Left ventricle myocardium inferior (tissue), 1 donor: ENCODE results near the gene CLEC4M. TPM values are rescaled to one million over a fixed set of nuclear protein-coding genes. Genes with fewer than 3 reads are reported as not detected.

Source experiments
- DNase-seq: peaks from one replicate; pipeline ENCODE4 v3.0.0-alpha.2; 2020
- H3K27ac ChIP-seq: fragments of 200-600 bp; replicated peaks from 2 replicates; pipeline ENCODE4 v1.8.0; 2021
- H3K27me3 ChIP-seq: fragments of 200-600 bp; 2 replicates; pipeline ENCODE4 v1.8.0; 2021; ENCODE audit warnings: low read depth
- H3K36me3 ChIP-seq: fragments of 200-600 bp; 2 replicates; pipeline ENCODE4 v1.8.0; 2021
- H3K4me1 ChIP-seq: fragments of 200-600 bp; 2 replicates; pipeline ENCODE4 v1.8.0; 2021
- H3K4me3 ChIP-seq: fragments of 200-600 bp; 2 replicates; pipeline ENCODE4 v1.8.0; 2021; ENCODE audit warnings: mild to moderate bottlenecking, moderate library complexity
- H3K9me3 ChIP-seq: fragments of 200-600 bp; replicated peaks from 2 replicates; pipeline ENCODE4 v1.8.0; 2021
- CTCF ChIP-seq: fragments of 200-600 bp; IDR thresholded peaks from 2 replicates; pipeline ENCODE4 v1.8.0; 2021; ENCODE audit warnings: antibody characterized with exemption, mild to moderate bottlenecking, borderline replicate concordance
- intact Hi-C: fragments of 100-400 bp; cut with micrococcal nuclease; formaldehyde crosslinking; loops from one replicate; pipeline ENCODE4 v1.11.0; 2022
- total RNA-seq: library from RNA; stranded (reverse); fragmentation: NEBNext Ultra II Directional; extraction: Animal tissue kit (Norgen Biotek cat#: 25700); gene quantifications from one replicate; pipeline ENCODE4 v1.2.1, GENCODE V29; 2021
- donor health status: DM: no; HTN: yes; CAD: no; lungs with severe emphysema.

The CLEC4M gene
- total RNA-seq, 1 donor from 2014 or later, result not detected

- H3K27me3 ChIP-seq, result peaks cover 94% of the 10 kb centered on the region
- no peaks in the 10 kb centered on the region for H3K4me1 ChIP-seq
- no peak overlapping the region for H3K27ac ChIP-seq
- no peak for DNase-seq
- no peak overlapping the region for H3K4me3 ChIP-seq
- H3K9me3 ChIP-seq, result no peaks in the 10 kb centered on the region
- H3K36me3 ChIP-seq, result no peaks in the 10 kb centered on the region
- intact Hi-C loops, result no loop called here
- TF ChIP-seq CTCF, result no peak
Observed at GRCh38 chr19:7766535-7766934, 3.5 kb downstream of the CLEC4M start.

- peaks cover 88% of the 10 kb centered on the region for H3K27me3 ChIP-seq
- no peaks in the 10 kb centered on the region for H3K4me1 ChIP-seq
- no peak overlapping the region for H3K4me3 ChIP-seq
- TF ChIP-seq CTCF, result no peak
- DNase-seq, result no peak
- intact Hi-C loops, result no loop called here
- no peak overlapping the region for H3K27ac ChIP-seq
- H3K36me3 ChIP-seq, result no peaks in the 10 kb centered on the region
- H3K9me3 ChIP-seq, result no peaks in the 10 kb centered on the region
Observed at GRCh38 chr19:7767487-7767886, 4.4 kb downstream of the CLEC4M start.

- no peak for TF ChIP-seq CTCF
- H3K4me1 ChIP-seq, result no peaks in the 10 kb centered on the region
- no peak for DNase-seq
- H3K9me3 ChIP-seq, result no peaks in the 10 kb centered on the region
- H3K27me3 ChIP-seq, result peaks cover 84% of the 10 kb centered on the region
- no peak overlapping the region for H3K27ac ChIP-seq
- no peaks in the 10 kb centered on the region for H3K36me3 ChIP-seq
- H3K4me3 ChIP-seq, result no peak overlapping the region
- intact Hi-C loops, result no loop called here
Observed at GRCh38 chr19:7769171-7769570, 6.1 kb downstream of the CLEC4M start.

GRCh38 chr19:7771072-7771471 is 8.0 kb downstream of the CLEC4M start:
- DNase-seq, result no peak
- intact Hi-C loops, result no loop called here

GRCh38 chr19:7772752-7773291 is 9.8 kb downstream of the CLEC4M start:
- no peak overlapping the region for H3K4me3 ChIP-seq
- TF ChIP-seq CTCF, result no peak
- intact Hi-C loops, result no loop called here

More at GRCh38 chr19:7771072-7771471, 8.0 kb downstream of the CLEC4M start:
- TF ChIP-seq CTCF, result no peak
- no peak overlapping the region for H3K27ac ChIP-seq
- no peak overlapping the region for H3K4me3 ChIP-seq
- H3K36me3 ChIP-seq, result no peaks in the 10 kb centered on the region
- H3K4me1 ChIP-seq, result no peaks in the 10 kb centered on the region
- H3K27me3 ChIP-seq, result peaks cover 89% of the 10 kb centered on the region
- no peaks in the 10 kb centered on the region for H3K9me3 ChIP-seq

GRCh38 chr19:7773841-7774240 is 10.8 kb downstream of the CLEC4M start:
- Histone ChIP-seq H3K27me3 (peaks cover 87% of the 10 kb centered on the region), H3K4me1 (no peaks in the 10 kb centered on the region), H3K9me3 (no peaks in the 10 kb centered on the region), H3K27ac (no peak overlapping the region), H3K36me3 (no peaks in the 10 kb centered on the region), H3K4me3 (no peak overlapping the region)
- intact Hi-C loops, result no loop called here
- DNase-seq, result no peak
- no peak for TF ChIP-seq CTCF

More at GRCh38 chr19:7772752-7773291, 9.8 kb downstream of the CLEC4M start:
- Histone ChIP-seq H3K27me3 (peaks cover 87% of the 10 kb centered on the region), H3K27ac (no peak overlapping the region), H3K9me3 (no peaks in the 10 kb centered on the region), H3K36me3 (no peaks in the 10 kb centered on the region), H3K4me1 (no peaks in the 10 kb centered on the region)
- DNase-seq, result no peak
